Transverse colon (tissue), 4 donors: ENCODE measurements around the gene MUL1.

Experiments
- POLR2AphosphoS5 ChIP-seq, 3 donors: sonication (generic); formaldehyde crosslinking; IDR thresholded peaks; one replicate each; pipeline ENCODE4 v1.6.1; 2016; ENCODE audit warnings: antibody characterized with exemption in 3 of 3
- TF ChIP-seq, protein P1 (sequence below), 5 experiments: fragments of 200-600 bp in 3 of 5; fragments of 450-650 bp in 2 of 5; sonication (generic) in 3 of 5; IDR thresholded peaks; 1 replicate in 2 of 5; 2 replicates in 3 of 5; pipeline ENCODE4 v1.5.1; 2016 to 2017; ENCODE audit warnings: antibody characterized with exemption in 5 of 5, inconsistent platforms in 3 of 5, mild to moderate bottlenecking in 2 of 5, moderate library complexity in 1 of 5

- TF ChIP-seq, protein P1, sequence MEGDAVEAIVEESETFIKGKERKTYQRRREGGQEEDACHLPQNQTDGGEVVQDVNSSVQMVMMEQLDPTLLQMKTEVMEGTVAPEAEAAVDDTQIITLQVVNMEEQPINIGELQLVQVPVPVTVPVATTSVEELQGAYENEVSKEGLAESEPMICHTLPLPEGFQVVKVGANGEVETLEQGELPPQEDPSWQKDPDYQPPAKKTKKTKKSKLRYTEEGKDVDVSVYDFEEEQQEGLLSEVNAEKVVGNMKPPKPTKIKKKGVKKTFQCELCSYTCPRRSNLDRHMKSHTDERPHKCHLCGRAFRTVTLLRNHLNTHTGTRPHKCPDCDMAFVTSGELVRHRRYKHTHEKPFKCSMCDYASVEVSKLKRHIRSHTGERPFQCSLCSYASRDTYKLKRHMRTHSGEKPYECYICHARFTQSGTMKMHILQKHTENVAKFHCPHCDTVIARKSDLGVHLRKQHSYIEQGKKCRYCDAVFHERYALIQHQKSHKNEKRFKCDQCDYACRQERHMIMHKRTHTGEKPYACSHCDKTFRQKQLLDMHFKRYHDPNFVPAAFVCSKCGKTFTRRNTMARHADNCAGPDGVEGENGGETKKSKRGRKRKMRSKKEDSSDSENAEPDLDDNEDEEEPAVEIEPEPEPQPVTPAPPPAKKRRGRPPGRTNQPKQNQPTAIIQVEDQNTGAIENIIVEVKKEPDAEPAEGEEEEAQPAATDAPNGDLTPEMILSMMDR (IDR thresholded peaks at IDR 0.05): no peak
- no peak for TF ChIP-seq POLR2AphosphoS5 (IDR thresholded peaks at IDR 0.05)
These were observed 35.8 kb downstream of the MUL1 start for GRCh38 chr1:20472121-20472520.
